Bronchial epithelial cell (primary cell): ENCODE results near the gene SGMS1. TPM values are rescaled to one million over a fixed set of nuclear protein-coding genes. Genes with fewer than 3 reads are reported as not detected.

ENCODE experiments used
- DNase-seq: peaks from one replicate; pipeline ENCODE4 v3.0.0-alpha.2; 2010; ENCODE audit warnings: low read depth
- FAIRE-seq: peaks from 2 replicates; lab custom pipeline; 2011; peaks lifted over from hg19 to GRCh38; lab: Jason Lieb, UNC
- H3K27me3 ChIP-seq: 2 replicates; pipeline ENCODE4 v1.5.1; 2011; ENCODE audit warnings: low read length; ENCODE audit not compliant: control insufficient read depth, insufficient read depth
- H3K36me3 ChIP-seq: 2 replicates; pipeline ENCODE4 v1.5.1; 2011; ENCODE audit warnings: low read length; ENCODE audit not compliant: control insufficient read depth, insufficient read depth
- H3K4me3 ChIP-seq: 2 replicates; pipeline ENCODE4 v1.5.1; 2011; ENCODE audit warnings: mild to moderate bottlenecking, low read depth, low read length, control low read depth
- CTCF ChIP-seq: IDR thresholded peaks from 2 replicates; pipeline ENCODE4 v1.5.1; 2011; ENCODE audit warnings: mild to moderate bottlenecking, moderate library complexity, low read length, control low read depth, inconsistent platforms; ENCODE audit not compliant: insufficient read depth, severe bottlenecking
- total RNA-seq: library from RNA; depleted of rRNA; stranded (reverse); fragments of >200 nt; gene quantifications from 2 replicates; pipeline ENCODE4 v1.2.1, GENCODE V29; 2014

SGMS1 gene
- total RNA-seq, 1 donor from 2014 or later: 21.3 TPM

- DNase-seq (peak; percentile 54), FAIRE-seq (no peak)
Observed at GRCh38 chr10:50593523-50594376, 30.0 kb downstream of the SGMS1 start.

GRCh38 chr10:50592961-50593418 is 30.8 kb downstream of the SGMS1 start:
- no peak for DNase-seq
- Histone ChIP-seq H3K27me3 (no peaks in the 10 kb centered on the region), H3K36me3 (no peaks in the 10 kb centered on the region), H3K4me3 (no peak overlapping the region)
- TF ChIP-seq CTCF: no peak
- FAIRE-seq: no peak

More at GRCh38 chr10:50593523-50594376, 30.0 kb downstream of the SGMS1 start:
- Histone ChIP-seq H3K27me3 (no peaks in the 10 kb centered on the region), H3K4me3 (no peak overlapping the region), H3K36me3 (no peaks in the 10 kb centered on the region)
- no peak for TF ChIP-seq CTCF

GRCh38 chr10:50590935-50591334 is 32.8 kb downstream of the SGMS1 start:
- Histone ChIP-seq H3K27me3 (no peaks in the 10 kb centered on the region), H3K4me3 (no peak overlapping the region), H3K36me3 (no peaks in the 10 kb centered on the region)
- DNase-seq: no peak
- no peak for TF ChIP-seq CTCF
- no peak for FAIRE-seq

- no peak for TF ChIP-seq CTCF
- Histone ChIP-seq H3K36me3 (no peaks in the 10 kb centered on the region), H3K4me3 (no peak overlapping the region), H3K27me3 (no peaks in the 10 kb centered on the region)
- FAIRE-seq: no peak
- no peak for DNase-seq
Observed at GRCh38 chr10:50586740-50587088, 37.0 kb downstream of the SGMS1 start.

GRCh38 chr10:50585921-50586739 is 37.6 kb downstream of the SGMS1 start:
- H3K36me3 ChIP-seq: no peaks in the 10 kb centered on the region
- TF ChIP-seq CTCF: no peak
- FAIRE-seq: peak; percentile 64
- DNase-seq: peak; percentile 74
- H3K27me3 ChIP-seq: no peaks in the 10 kb centered on the region
- no peak overlapping the region for H3K4me3 ChIP-seq
